HG02970 (cell line): ENCODE measurements around the gene LPCAT3.
"Not testable (repeated sequence)": the region's sequence is repeated elsewhere in the genome, so short reads cannot be mapped to it uniquely, and the experiment has no call there.

Experiments used
- ATAC-seq: cut with Tn5 transposase; IDR thresholded peaks from one replicate; pipeline ENCODE4 v1.9.1; 2021; ENCODE audit warnings: mild to moderate bottlenecking, moderate library complexity, moderate number of reproducible peaks; ENCODE audit not compliant: unreplicated experiment, low FRiP score

LPCAT3 gene

GRCh38 chr12:7039403-7039802 lies 21.1 kb upstream of the LPCAT3 start:
- ATAC-seq: no peak

GRCh38 chr12:7038591-7038990 lies 20.3 kb upstream of the LPCAT3 start:
- no peak for ATAC-seq

GRCh38 chr12:7037411-7037810 lies 19.1 kb upstream of the LPCAT3 start:
- ATAC-seq: not testable (repeated sequence)

GRCh38 chr12:7035463-7035862 lies 17.2 kb upstream of the LPCAT3 start:
- ATAC-seq: no peak

- no peak for ATAC-seq
Observed at GRCh38 chr12:7034464-7034863, 16.2 kb upstream of the LPCAT3 start.

GRCh38 chr12:7032990-7033389 lies 14.7 kb upstream of the LPCAT3 start:
- ATAC-seq: no peak

GRCh38 chr12:7031306-7031705 lies 13.0 kb upstream of the LPCAT3 start:
- no peak for ATAC-seq

- no peak for ATAC-seq
Observed at GRCh38 chr12:7026854-7027253, 8.6 kb upstream of the LPCAT3 start.

- no peak for ATAC-seq
Observed at GRCh38 chr12:7023114-7023513, 4.8 kb upstream of the LPCAT3 start.

GRCh38 chr12:7021956-7022355 lies 3.7 kb upstream of the LPCAT3 start:
- ATAC-seq: no peak

- ATAC-seq: no peak
Observed at GRCh38 chr12:7019043-7019569, 830 bp upstream of the LPCAT3 start.

- ATAC-seq: no peak
Observed at GRCh38 chr12:7017870-7018349, 366 bp downstream of the LPCAT3 start.

GRCh38 chr12:7016958-7017571 lies 1.2 kb downstream of the LPCAT3 start:
- ATAC-seq: no peak

GRCh38 chr12:7015555-7016370 lies 2.5 kb downstream of the LPCAT3 start:
- no peak for ATAC-seq

- no peak for ATAC-seq
Observed at GRCh38 chr12:7013101-7013500, 5.2 kb downstream of the LPCAT3 start.

- ATAC-seq: no peak
Observed at GRCh38 chr12:7012024-7012607, 6.2 kb downstream of the LPCAT3 start.

- not testable (repeated sequence) for ATAC-seq
Observed at GRCh38 chr12:7011398-7011797, 6.9 kb downstream of the LPCAT3 start.

- ATAC-seq: no peak
Observed at GRCh38 chr12:7009512-7009911, 8.8 kb downstream of the LPCAT3 start.

GRCh38 chr12:7008864-7009263 lies 9.4 kb downstream of the LPCAT3 start:
- no peak for ATAC-seq

- no peak for ATAC-seq
Observed at GRCh38 chr12:7006639-7007038, 11.6 kb downstream of the LPCAT3 start.

GRCh38 chr12:7005311-7005710 lies 13.0 kb downstream of the LPCAT3 start:
- no peak for ATAC-seq
